Natural killer cell (primary cell): ENCODE data around the gene CAMTA1. TPM values are rescaled to one million over a fixed set of nuclear protein-coding genes. Genes with fewer than 3 reads are reported as not detected.

Source experiments
- ATAC-seq, 3 donors: fragments of 150-1000 bp in 2 of 3; fragments of 200-7000 bp in 1 of 3; cut with Tn5 transposase; 1 replicate in 1 of 3; 2 replicates in 2 of 3; pipeline ENCODE4 v1.10.0; 2021; ENCODE audit warnings: mild to moderate bottlenecking in 2 of 3, moderate library complexity in 2 of 3
- DNase-seq, 2 donors: peaks; one replicate each; pipeline versions ENCODE4 v3.0.0 to v3.0.0-alpha.2; 2013 to 2021; ENCODE audit warnings: mixed read lengths in 1 of 2
- H3K27ac ChIP-seq: one replicate; pipeline ENCODE4 v1.5.1; 2013; ENCODE audit warnings: mild to moderate bottlenecking, low read length
- H3K27me3 ChIP-seq: one replicate; pipeline ENCODE4 v1.6.1; 2013; ENCODE audit warnings: low read length; ENCODE audit not compliant: control insufficient read depth, insufficient read depth
- H3K36me3 ChIP-seq: one replicate; pipeline ENCODE4 v1.6.1; 2013; ENCODE audit warnings: low read length; ENCODE audit not compliant: control insufficient read depth, insufficient read depth
- H3K4me1 ChIP-seq: one replicate; pipeline ENCODE4 v1.6.1; 2013; ENCODE audit warnings: low read length; ENCODE audit not compliant: control insufficient read depth, insufficient read depth
- H3K4me3 ChIP-seq: one replicate; pipeline ENCODE4 v1.5.1; 2013; ENCODE audit warnings: low read length
- H3K9me3 ChIP-seq: one replicate; pipeline ENCODE4 v1.6.1; 2013; ENCODE audit warnings: low read length; ENCODE audit not compliant: control insufficient read depth, insufficient read depth
- H3K27ac Mint-ChIP-seq, 2 donors: one replicate each; pipeline ENCODE4 v1.8.0; 2022; ENCODE audit warnings: mild to moderate bottlenecking in 2 of 2, mixed read lengths in 2 of 2, moderate library complexity in 1 of 2
- H3K27me3 Mint-ChIP-seq, 2 donors: one replicate each; pipeline ENCODE4 v1.8.0; 2022; ENCODE audit warnings: low read depth in 2 of 2, mixed read lengths in 2 of 2
- H3K36me3 Mint-ChIP-seq: one replicate; pipeline ENCODE4 v1.8.0; 2022; ENCODE audit warnings: mixed read lengths
- H3K4me1 Mint-ChIP-seq, 2 donors: one replicate each; pipeline ENCODE4 v1.8.0; 2022; ENCODE audit warnings: mixed read lengths in 2 of 2
- H3K4me3 Mint-ChIP-seq: one replicate; pipeline ENCODE4 v1.8.0; 2022; ENCODE audit warnings: mild to moderate bottlenecking, moderate library complexity, mixed read lengths
- H3K9me3 Mint-ChIP-seq, 2 donors: one replicate each; pipeline ENCODE4 v1.8.0; 2022; ENCODE audit warnings: mixed read lengths in 2 of 2
- CTCF ChIP-seq: fragments of 200-600 bp; IDR thresholded peaks from one replicate; pipeline ENCODE4 v1.8.0; 2022; ENCODE audit warnings: antibody characterized with exemption
- WGBS: methylation state at CpG from one replicate; pipeline ENCODE4 v1.1.7; 2013; ENCODE audit warnings: missing lambda C conversion rate; ENCODE audit not compliant: insufficient coverage; 5-methylcytosine and 5-hydroxymethylcytosine counted together
- intact Hi-C: fragments of 100-400 bp; cut with micrococcal nuclease; formaldehyde crosslinking; loops from one replicate; pipeline ENCODE4 v1.14.2; 2022
- total RNA-seq, 4 donors: library from RNA; stranded (reverse); fragments of 120-200 nt in 1 of 4; gene quantifications; one replicate each; pipeline versions ENCODE4 v1.2.3 to v1.2.4, GENCODE V29; 2013 to 2022

CAMTA1 gene
- total RNA-seq, 3 donors from 2014 or later (not counting 1 experiment from before 2014, with no cell fraction given), result 40.6 to 53.3 (median 44.9) TPM

GRCh38 chr1:7505771-7506453 lies 720.7 kb downstream of the CAMTA1 start:
- DNase-seq (no peak), ATAC-seq (no peak)
- Mint-ChIP-seq H3K4me3 (no peak overlapping the region), H3K27ac (no peak overlapping the region), H3K36me3 (no peaks in the 10 kb centered on the region), H3K4me1 (no peaks in the 10 kb centered on the region), H3K27me3 (no peaks in the 10 kb centered on the region), H3K9me3 (no peaks in the 10 kb centered on the region)
- no peaks in the 10 kb centered on the region for H3K36me3 ChIP-seq
- H3K4me3 ChIP-seq, result no peak overlapping the region
- H3K4me1 ChIP-seq, result no peaks in the 10 kb centered on the region
- no peaks in the 10 kb centered on the region for H3K9me3 ChIP-seq
- H3K27me3 ChIP-seq, result no peaks in the 10 kb centered on the region
- intact Hi-C loops, result no loop called here
- no peak overlapping the region for H3K27ac ChIP-seq
- 72% methylated on average over 15 of the region's 16 CpGs for WGBS
- no peak for TF ChIP-seq CTCF

- no peaks in the 10 kb centered on the region for H3K27me3 Mint-ChIP-seq
- WGBS, result 90% methylated on average over 10 of the region's 10 CpGs
- no peak overlapping the region for H3K4me3 Mint-ChIP-seq
- H3K4me1 Mint-ChIP-seq, result no peaks in the 10 kb centered on the region
- no peaks in the 10 kb centered on the region for H3K9me3 Mint-ChIP-seq
- Histone ChIP-seq H3K27me3 (no peaks in the 10 kb centered on the region), H3K4me1 (no peaks in the 10 kb centered on the region), H3K27ac (no peak overlapping the region), H3K4me3 (no peak overlapping the region), H3K9me3 (no peaks in the 10 kb centered on the region), H3K36me3 (no peaks in the 10 kb centered on the region)
- no peak for TF ChIP-seq CTCF
- H3K27ac Mint-ChIP-seq, result no peak overlapping the region
- no peaks in the 10 kb centered on the region for H3K36me3 Mint-ChIP-seq
- intact Hi-C loops, result no loop called here
- ATAC-seq (no peak), DNase-seq (no peak)
These were observed 721.4 kb downstream of the CAMTA1 start for GRCh38 chr1:7506454-7507284.

- Histone ChIP-seq H3K9me3 (no peaks in the 10 kb centered on the region), H3K27me3 (no peaks in the 10 kb centered on the region), H3K36me3 (no peaks in the 10 kb centered on the region), H3K4me3 (no peak overlapping the region), H3K27ac (no peak overlapping the region), H3K4me1 (no peaks in the 10 kb centered on the region)
- ATAC-seq (no peak), DNase-seq (no peak)
- WGBS, result 87% methylated on average over 21 of the region's 21 CpGs
- Mint-ChIP-seq H3K4me1 (no peaks in the 10 kb centered on the region), H3K27ac (no peak overlapping the region), H3K36me3 (no peaks in the 10 kb centered on the region), H3K4me3 (no peak overlapping the region), H3K9me3 (no peaks in the 10 kb centered on the region), H3K27me3 (no peaks in the 10 kb centered on the region)
- intact Hi-C loops, result no loop called here
- TF ChIP-seq CTCF, result no peak
These were observed 722.2 kb downstream of the CAMTA1 start for GRCh38 chr1:7507285-7508019.
